Measurements from ENCODE around the gene KCNMB3.

GRCh38 chr3:179196098-179196497, 54.8 kb downstream of the KCNMB3 start:
- no peak for TF ChIP-seq CTCF (IDR thresholded peaks at IDR 0.05; ENCODE audit: low read depth, low read length, missing input control)
- TF ChIP-seq, protein P1, sequence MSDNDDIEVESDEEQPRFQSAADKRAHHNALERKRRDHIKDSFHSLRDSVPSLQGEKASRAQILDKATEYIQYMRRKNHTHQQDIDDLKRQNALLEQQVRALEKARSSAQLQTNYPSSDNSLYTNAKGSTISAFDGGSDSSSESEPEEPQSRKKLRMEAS (IDR thresholded peaks at IDR 0.05) = no peak

Data from liver (tissue), 2 donors.